CD4-positive, alpha-beta T cell treated with Interleukin-17A for 1 hour (primary cell): ENCODE results near the gene SLC22A13.
"Not testable (repeated sequence)": the region's sequence is repeated elsewhere in the genome, so short reads cannot be mapped to it uniquely, and the experiment has no call there.

Experiments
- DNase-seq: peaks from one replicate; pipeline ENCODE4 v3.0.0-alpha.2; 2020

The SLC22A13 gene

GRCh38 chr3:38267662-38268061, 2.0 kb downstream of the SLC22A13 start:
- DNase-seq: no peak

- DNase-seq: no peak
These were observed 2.5 kb downstream of the SLC22A13 start for GRCh38 chr3:38268087-38268486.

- DNase-seq: no peak
These were observed 2.9 kb downstream of the SLC22A13 start for GRCh38 chr3:38268522-38268921.

GRCh38 chr3:38270606-38271005, 5.0 kb downstream of the SLC22A13 start:
- no peak for DNase-seq

GRCh38 chr3:38271553-38271952, 5.9 kb downstream of the SLC22A13 start:
- no peak for DNase-seq

GRCh38 chr3:38274864-38275649, 9.4 kb downstream of the SLC22A13 start:
- DNase-seq: no peak

GRCh38 chr3:38275658-38276057, 10.0 kb downstream of the SLC22A13 start:
- no peak for DNase-seq

GRCh38 chr3:38276081-38276916, 10.7 kb downstream of the SLC22A13 start:
- DNase-seq: no peak

- DNase-seq: no peak
These were observed 11.5 kb downstream of the SLC22A13 start for GRCh38 chr3:38276917-38277630.

- DNase-seq: no peak
These were observed 13.2 kb downstream of the SLC22A13 start for GRCh38 chr3:38278841-38279240.

- DNase-seq: no peak
These were observed 16.5 kb downstream of the SLC22A13 start, which contains the start of gene SLC22A14 for GRCh38 chr3:38281895-38282686. SLC22A14 (plus strand) TSS chr3:38282294; CDS start chr3:38306027, 23,733 bp downstream.

GRCh38 chr3:38283810-38284755, 18.5 kb downstream of the SLC22A13 start:
- DNase-seq: no peak

GRCh38 chr3:38284756-38285150, 19.1 kb downstream of the SLC22A13 start:
- no peak for DNase-seq

GRCh38 chr3:38289286-38290217, 23.9 kb downstream of the SLC22A13 start:
- not testable (repeated sequence) for DNase-seq

GRCh38 chr3:38297053-38297452, 31.4 kb downstream of the SLC22A13 start:
- DNase-seq: not testable (repeated sequence)

- DNase-seq: no peak
These were observed 31.9 kb downstream of the SLC22A13 start for GRCh38 chr3:38297537-38297936.

- DNase-seq: peak; percentile 7
These were observed 32.5 kb downstream of the SLC22A13 start for GRCh38 chr3:38297947-38298711.

- no peak for DNase-seq
These were observed 41.3 kb downstream of the SLC22A13 start for GRCh38 chr3:38306941-38307340.

- DNase-seq: no peak
These were observed 42.0 kb downstream of the SLC22A13 start for GRCh38 chr3:38307599-38307998.
